IPS-20b (cell line): ENCODE results near the gene CCDC186.

ENCODE experiments used
- H3K27ac ChIP-seq: one replicate; pipeline ENCODE4 v1.5.1; 2013; ENCODE audit warnings: low read length
- H3K27me3 ChIP-seq: 2 replicates; pipeline ENCODE4 v1.6.1; 2013; ENCODE audit warnings: mild to moderate bottlenecking, low read length, inconsistent platforms; ENCODE audit not compliant: insufficient read depth
- H3K36me3 ChIP-seq: 2 replicates; pipeline ENCODE4 v1.6.1; 2013; ENCODE audit warnings: low read depth, mild to moderate bottlenecking, inconsistent platforms, low read length, moderate library complexity; ENCODE audit not compliant: insufficient read depth
- H3K4me1 ChIP-seq: 2 replicates; pipeline ENCODE4 v1.6.1; 2013; ENCODE audit warnings: mild to moderate bottlenecking, control low read depth, inconsistent platforms, low read length, moderate library complexity; ENCODE audit not compliant: insufficient read depth
- H3K4me3 ChIP-seq: 2 replicates; pipeline ENCODE4 v1.5.1; 2013; ENCODE audit warnings: mild to moderate bottlenecking, low read length, inconsistent platforms
- H3K9ac ChIP-seq: 2 replicates; pipeline ENCODE4 v1.6.1; 2013; ENCODE audit warnings: low read depth, mild to moderate bottlenecking, inconsistent platforms, low read length, moderate library complexity
- H3K9me3 ChIP-seq: 2 replicates; pipeline ENCODE4 v1.6.1; 2013; ENCODE audit warnings: mild to moderate bottlenecking, low read depth, low read length, inconsistent platforms; ENCODE audit not compliant: insufficient read depth

CCDC186 gene

GRCh38 chr10:114079421-114079820, 94.6 kb downstream of the CCDC186 start:
- Histone ChIP-seq H3K27me3 (no peaks in the 10 kb centered on the region), H3K9ac (no peak overlapping the region), H3K4me1 (no peaks in the 10 kb centered on the region), H3K4me3 (no peak overlapping the region), H3K27ac (no peak overlapping the region), H3K36me3 (no peaks in the 10 kb centered on the region), H3K9me3 (no peaks in the 10 kb centered on the region)

GRCh38 chr10:114078346-114078745, 95.7 kb downstream of the CCDC186 start:
- Histone ChIP-seq H3K9ac (no peak overlapping the region), H3K27ac (no peak overlapping the region), H3K4me1 (no peaks in the 10 kb centered on the region), H3K4me3 (no peak overlapping the region), H3K27me3 (no peaks in the 10 kb centered on the region), H3K9me3 (no peaks in the 10 kb centered on the region), H3K36me3 (no peaks in the 10 kb centered on the region)

- Histone ChIP-seq H3K27me3 (no peaks in the 10 kb centered on the region), H3K36me3 (no peaks in the 10 kb centered on the region), H3K9me3 (no peaks in the 10 kb centered on the region), H3K9ac (no peak overlapping the region), H3K4me3 (no peak overlapping the region), H3K27ac (no peak overlapping the region), H3K4me1 (no peaks in the 10 kb centered on the region)
These were observed 96.2 kb downstream of the CCDC186 start for GRCh38 chr10:114077815-114078219.

GRCh38 chr10:114077347-114077746, 96.7 kb downstream of the CCDC186 start:
- Histone ChIP-seq H3K27ac (no peak overlapping the region), H3K4me1 (no peaks in the 10 kb centered on the region), H3K9me3 (no peaks in the 10 kb centered on the region), H3K27me3 (no peaks in the 10 kb centered on the region), H3K4me3 (no peak overlapping the region), H3K36me3 (no peaks in the 10 kb centered on the region), H3K9ac (no peak overlapping the region)

GRCh38 chr10:114075093-114075492, 98.9 kb downstream of the CCDC186 start:
- no peaks in the 10 kb centered on the region for H3K4me1 ChIP-seq
- H3K9ac ChIP-seq = no peak overlapping the region
- no peak overlapping the region for H3K27ac ChIP-seq
- H3K27me3 ChIP-seq = no peaks in the 10 kb centered on the region
- H3K36me3 ChIP-seq = no peaks in the 10 kb centered on the region
- no peak overlapping the region for H3K4me3 ChIP-seq
- H3K9me3 ChIP-seq = no peaks in the 10 kb centered on the region

GRCh38 chr10:114073395-114074186, 100.4 kb downstream of the CCDC186 start:
- no peaks in the 10 kb centered on the region for H3K27me3 ChIP-seq
- H3K27ac ChIP-seq = no peak overlapping the region
- H3K36me3 ChIP-seq = no peaks in the 10 kb centered on the region
- H3K9me3 ChIP-seq = no peaks in the 10 kb centered on the region
- no peak overlapping the region for H3K9ac ChIP-seq
- no peak overlapping the region for H3K4me3 ChIP-seq
- H3K4me1 ChIP-seq = no peaks in the 10 kb centered on the region

GRCh38 chr10:114071178-114071577, 102.8 kb downstream of the CCDC186 start:
- no peaks in the 10 kb centered on the region for H3K27me3 ChIP-seq
- H3K27ac ChIP-seq = no peak overlapping the region
- H3K36me3 ChIP-seq = no peaks in the 10 kb centered on the region
- H3K4me1 ChIP-seq = no peaks in the 10 kb centered on the region
- no peak overlapping the region for H3K9ac ChIP-seq
- H3K4me3 ChIP-seq = no peak overlapping the region
- H3K9me3 ChIP-seq = no peaks in the 10 kb centered on the region
